NCI-H526 (cell line): Measurements from ENCODE around the gene PSMB10.
A peak's percentile ranks its signal among the peaks of the same experiment; 100 is the strongest.
"Not testable (repeated sequence)": the region's sequence is repeated elsewhere in the genome, so short reads cannot be mapped to it uniquely, and the experiment has no call there.

Experiments used
- DNase-seq, 2 experiments: peaks; one replicate each; lab custom pipeline; 2025; lab: John Stamatoyannopoulos, UW

PSMB10 gene

GRCh38 chr16:67924140-67924906 is 12.3 kb downstream of the PSMB10 start:
- no peak for DNase-seq

GRCh38 chr16:67923414-67924116 is 13.1 kb downstream of the PSMB10 start:
- no peak for DNase-seq

- DNase-seq, result no peak
Observed at GRCh38 chr16:67922740-67923139, 13.9 kb downstream of the PSMB10 start.

GRCh38 chr16:67922221-67922620 is 14.4 kb downstream of the PSMB10 start:
- no peak for DNase-seq

- DNase-seq, result no peak
Observed at GRCh38 chr16:67919622-67920221, 16.9 kb downstream of the PSMB10 start.

- no peak for DNase-seq
Observed at GRCh38 chr16:67917852-67918236, 18.8 kb downstream of the PSMB10 start.

- DNase-seq, result no peak
Observed at GRCh38 chr16:67917140-67917851, 19.4 kb downstream of the PSMB10 start.

- no peak for DNase-seq
Observed at GRCh38 chr16:67915831-67916723, 20.6 kb downstream of the PSMB10 start.

- not testable (repeated sequence) for DNase-seq
Observed at GRCh38 chr16:67915496-67915769, 21.2 kb downstream of the PSMB10 start.

- DNase-seq, result no peak
Observed at GRCh38 chr16:67914758-67915495, 21.7 kb downstream of the PSMB10 start.

GRCh38 chr16:67910158-67910557 is 26.5 kb downstream of the PSMB10 start:
- no peak for DNase-seq

- no peak for DNase-seq
Observed at GRCh38 chr16:67909056-67909742, 27.5 kb downstream of the PSMB10 start.

GRCh38 chr16:67907397-67908180 is 29.1 kb downstream of the PSMB10 start:
- DNase-seq, result no peak

- no peak for DNase-seq
Observed at GRCh38 chr16:67902831-67903230, 33.8 kb downstream of the PSMB10 start.

- DNase-seq, result no peak
Observed at GRCh38 chr16:67901734-67902133, 34.9 kb downstream of the PSMB10 start.

- DNase-seq, result no peak
Observed at GRCh38 chr16:67897231-67897630, 39.4 kb downstream of the PSMB10 start.

GRCh38 chr16:67893743-67894399 is 42.8 kb downstream of the PSMB10 start:
- DNase-seq, result no peak

- DNase-seq, result peak; percentile 74 to 95
Observed at GRCh38 chr16:67892899-67893742, 43.5 kb downstream of the PSMB10 start, which contains the start of gene PSKH1. TSS of gene PSKH1 (plus strand) at chr16:67893254. CDS start at chr16:67908750, 15,496 bp downstream.
